A549 (cell line): ENCODE results near the gene HSFX3. TPM values are rescaled to one million over a fixed set of nuclear protein-coding genes. Genes with fewer than 3 reads are reported as not detected.
A peak's percentile ranks its signal among the peaks of the same experiment; 100 is the strongest.
"Not testable (repeated sequence)": the region's sequence is repeated elsewhere in the genome, so short reads cannot be mapped to it uniquely, and the experiment has no call there.

Experiments
- ATAC-seq, 2 experiments: fragments of 200-7000 bp in 1 of 2; fragments of >200 bp in 1 of 2; cut with Nextera tagmentation in 1 of 2; cut with Tn5 transposase in 1 of 2; 3 replicates each; pipeline versions ENCODE4 v1.8.0 to v1.9.1; 2018 to 2020; ENCODE audit warnings: mild to moderate bottlenecking in 1 of 2, moderate library complexity in 1 of 2
- CTCF ChIA-PET: fragments of 300-600 bp; sonication (Branson Sonifier 250); formaldehyde crosslinking; extraction: SDS; loops from one replicate; lab custom pipeline; 2021; ENCODE audit warnings: antibody characterized with exemption, inconsistent platforms; lab: Yijun Ruan, JAX
- POLR2A ChIA-PET: fragments of 350-600 bp; formaldehyde crosslinking; extraction: SDS; loops from one replicate; lab custom pipeline; 2021; ENCODE audit warnings: antibody characterized with exemption, inconsistent platforms; lab: Yijun Ruan, JAX
- DNase-seq, 2 experiments: peaks; one replicate each; pipeline versions ENCODE4 v3.0.0 to v3.0.0-alpha.2; 2011 to 2016; ENCODE audit warnings: low read depth in 1 of 2, low spot score in 1 of 2
- FAIRE-seq: peaks from 2 replicates; lab custom pipeline; 2011; peaks lifted over from hg19 to GRCh38; lab: Jason Lieb, UNC
- H3K27ac ChIP-seq, 2 experiments: fragments of >200 bp; sonication (Bioruptor Twin); formaldehyde crosslinking; 3 replicates each; pipeline ENCODE4 v1.5.1; 2016 to 2017
- H3K4me1 ChIP-seq: fragments of >200 bp; sonication (Bioruptor Twin); formaldehyde crosslinking; 3 replicates; pipeline ENCODE4 v1.6.1; 2016
- H3K4me2 ChIP-seq: fragments of >200 bp; sonication (Bioruptor Twin); formaldehyde crosslinking; 3 replicates; pipeline ENCODE4 v1.6.1; 2016
- H3K4me3 ChIP-seq: fragments of >200 bp; sonication (Bioruptor Twin); formaldehyde crosslinking; 3 replicates; pipeline ENCODE4 v1.5.1; 2016
- H3K9me3 ChIP-seq: fragments of >200 bp; sonication (Bioruptor Twin); formaldehyde crosslinking; 3 replicates; pipeline ENCODE4 v1.6.1; 2016
- BCL3 ChIP-seq: fragments of >200 bp; sonication (Bioruptor Twin); formaldehyde crosslinking; IDR thresholded peaks from 3 replicates; pipeline ENCODE4 v1.6.1; 2016
- CEBPB ChIP-seq, 2 experiments: fragments of >200 bp in 1 of 2; sonication (Bioruptor Twin) in 1 of 2; formaldehyde crosslinking in 1 of 2; IDR thresholded peaks; 2 replicates each; pipeline ENCODE4 v1.6.1; 2012 to 2016
- E2F6 ChIP-seq: IDR thresholded peaks from 2 replicates; pipeline ENCODE4 v1.6.1; 2012; ENCODE audit warnings: low read depth, borderline replicate concordance
- ELK1 ChIP-seq: fragments of 150-350 bp; IDR thresholded peaks from 2 replicates; pipeline ENCODE4 v1.6.1; 2014; ENCODE audit warnings: low read depth, mild to moderate bottlenecking, low read length
- HOXA7 ChIP-seq: fragments of 250-450 bp; sonication (Bioruptor Pico); IDR thresholded peaks from 2 replicates; pipeline ENCODE4 v1.5.0; 2020; ENCODE audit warnings: mild to moderate bottlenecking, moderate library complexity
- KDM1A ChIP-seq: fragments of 200-600 bp; sonication (generic); IDR thresholded peaks from 2 replicates; pipeline ENCODE4 v1.6.1; 2016; ENCODE audit warnings: low read depth, mild to moderate bottlenecking
- MAFK ChIP-seq: fragments of 450-650 bp; IDR thresholded peaks from 2 replicates; pipeline ENCODE4 v1.6.1; 2014; ENCODE audit not compliant: partially characterized antibody
- MAZ ChIP-seq: fragments of 150-350 bp; IDR thresholded peaks from 2 replicates; pipeline ENCODE4 v1.6.1; 2014; ENCODE audit warnings: antibody characterized with exemption, low read depth, low read length, borderline replicate concordance
- NR3C1 ChIP-seq: fragments of >200 bp; sonication (Bioruptor Twin); formaldehyde crosslinking; IDR thresholded peaks from 3 replicates; pipeline ENCODE4 v1.6.1; 2017
- RCOR1 ChIP-seq: fragments of 150-350 bp; IDR thresholded peaks from 2 replicates; pipeline ENCODE4 v1.6.1; 2014; ENCODE audit warnings: antibody characterized with exemption, low read length, low read depth
- REST ChIP-seq: fragments of 200-600 bp; sonication (generic); IDR thresholded peaks from 2 replicates; pipeline ENCODE4 v1.6.1; 2016; ENCODE audit warnings: antibody characterized with exemption, mild to moderate bottlenecking, moderate library complexity
- RFX5 ChIP-seq: fragments of 450-650 bp; IDR thresholded peaks from 2 replicates; pipeline ENCODE4 v1.7.1; 2014; ENCODE audit warnings: antibody characterized with exemption, mild to moderate bottlenecking, moderate library complexity
- RNF2 ChIP-seq: fragments of 200-600 bp; sonication (generic); IDR thresholded peaks from 2 replicates; pipeline ENCODE4 v1.6.1; 2016; ENCODE audit warnings: low read depth, mild to moderate bottlenecking, antibody characterized with exemption, moderate library complexity, borderline replicate concordance
- TFCP2L1 ChIP-seq: fragments of 250-450 bp; sonication (Bioruptor Pico); IDR thresholded peaks from 2 replicates; pipeline ENCODE4 v1.5.0; 2021; ENCODE audit warnings: mild to moderate bottlenecking
- ZC3H11A ChIP-seq: fragments of 450-650 bp; IDR thresholded peaks from 2 replicates; pipeline ENCODE4 v1.6.1; 2014; ENCODE audit warnings: antibody characterized with exemption, mild to moderate bottlenecking
- ZNF302 ChIP-seq: fragments of 250-450 bp; sonication (Bioruptor Pico); IDR thresholded peaks from 2 replicates; pipeline ENCODE4 v1.9.0; 2021; ENCODE audit warnings: inconsistent platforms, mild to moderate bottlenecking, moderate library complexity
- ZSCAN20 ChIP-seq: fragments of 250-450 bp; sonication (Bioruptor Pico); IDR thresholded peaks from 2 replicates; pipeline ENCODE4 v1.8.0; 2022; ENCODE audit warnings: mild to moderate bottlenecking, moderate library complexity
- WGBS: methylation state at CpG from one replicate; pipeline ENCODE4 v1.1.6; 2017; ENCODE audit errors: missing lambda C conversion rate; 5-methylcytosine and 5-hydroxymethylcytosine counted together
- polyA plus RNA-seq, 4 experiments: library from polyadenylated mRNA; depleted of rRNA in 3 of 4; stranded (reverse); fragments of >200 nt; fragmentation: RNase III in 1 of 4; extraction: RNeasy Plus Mini Kit Qiagen cat#74134 plus additional on column Dnase treatment in 1 of 4; gene quantifications; 2 replicates in 3 of 4; 3 replicates in 1 of 4; pipeline ENCODE4 v1.2.3, GENCODE V29; 2011 to 2017

The HSFX3 gene
- polyA plus RNA-seq, 2 of the 4 experiments (the other 2 are of a cell fraction), result not detected

GRCh38 chrX:149525389-149525788, 24.3 kb downstream of the HSFX3 start:
- 33% methylated on average over 2 of the region's 10 CpGs for WGBS
- CTCF ChIA-PET, result interaction anchor here (1.9 kb wide), 1 partner anchor 13 kb away, joined by 5 read pairs; no protein-coding TSS in a partner anchor
- H3K9me3 ChIP-seq, FAIRE-seq, H3K27ac ChIP-seq, POLR2A ChIA-PET, H3K4me2 ChIP-seq, H3K4me3 ChIP-seq: not testable (repeated sequence)
- peaks cover 10% of the 10 kb centered on the region; the same call in 2 of the 3 replicates for H3K4me1 ChIP-seq
- ATAC-seq (peak; percentile 90 to 91), DNase-seq (peak in 1 of 2 experiments; percentile 66)

GRCh38 chrX:149522916-149523315, 26.8 kb downstream of the HSFX3 start:
- TF ChIP-seq CEBPB (IDR thresholded peaks at IDR 0.05) (no peak), RNF2 (no peak), KDM1A (no peak), MAFK (no peak), ZC3H11A (no peak), BCL3 (no peak), ZSCAN20 (CRISPR knock-in tag) (no peak), E2F6 (no peak), RCOR1 (no peak), HOXA7 (CRISPR knock-in tag) (no peak), RFX5 (no peak), ELK1 (no peak), ZNF302 (CRISPR knock-in tag) (no peak), MAZ (no peak), TFCP2L1 (no peak), REST (no peak), NR3C1 (no peak)
- Histone ChIP-seq H3K4me2 (peak overlapping the region; percentile 30), H3K4me3 (no peak overlapping the region), H3K27ac (no peak overlapping the region), H3K9me3 (no peaks in the 10 kb centered on the region), H3K4me1 (peaks cover 10% of the 10 kb centered on the region; the same call in 2 of the 3 replicates)
- no peak for FAIRE-seq
- ChIA-PET CTCF (interaction anchor here (2.6 kb wide), 1 partner anchor 11 kb away, joined by 40 read pairs; no protein-coding TSS in a partner anchor), POLR2A (interaction anchor here (2.0 to 2.6 kb wide), 2 partner anchors 17 to 19 kb away, joined by 13 read pairs; partner anchors contain the start of genes EOLA1 and IDS)
- DNase-seq, result peak in 1 of 2 experiments; percentile 58
- peak; percentile 10 to 16; a peak in 3 of 6 replicates for ATAC-seq
- WGBS, result 40% methylated on average over 1 of the region's 2 CpGs
